ENCODE measurements around the gene ITPA.

The ITPA gene

GRCh38 chr20:3273371-3273770 is 64.1 kb downstream of the ITPA start:
- no peak overlapping the region for H3K27ac ChIP-seq (ENCODE audit: low read length)
- H3K27me3 ChIP-seq (ENCODE audit: control insufficient read depth, insufficient read depth, low read length), result no peaks in the 10 kb centered on the region
- no peak for DNase-seq (ENCODE audit: low read depth, low spot score)
- no peaks in the 10 kb centered on the region for H3K36me3 ChIP-seq (ENCODE audit: control insufficient read depth, insufficient read depth, low read length)
- H3K4me1 ChIP-seq (ENCODE audit: control insufficient read depth, insufficient read depth, low read length), result no peaks in the 10 kb centered on the region
- no peaks in the 10 kb centered on the region for H3K9me3 ChIP-seq (ENCODE audit: control insufficient read depth, insufficient read depth, low read length)
- no peak overlapping the region for H3K4me3 ChIP-seq (ENCODE audit: low read length)
- no CpG with 5 or more reads among the region's 4 CpGs for WGBS (ENCODE audit: insufficient coverage, insufficient read length)
